ENCODE data around the gene CCR5.
"Not testable (repeated sequence)": the region's sequence is repeated elsewhere in the genome, so short reads cannot be mapped to it uniquely, and the experiment has no call there.

The CCR5 gene

GRCh38 chr3:46370839-46371518, at the start of gene CCR5:
Gene CCR5 (plus strand): TSS chr3:46370946. CDS start chr3:46372903, 1,957 bp downstream.
- no peak for DNase-seq

- no peak for DNase-seq
Observed at GRCh38 chr3:46321461-46322104, 49.2 kb upstream of the CCR5 start.

- DNase-seq, result no peak
Observed at GRCh38 chr3:46324036-46324435, 46.7 kb upstream of the CCR5 start.

GRCh38 chr3:46325645-46326300, 45.0 kb upstream of the CCR5 start:
- no peak for DNase-seq

GRCh38 chr3:46330676-46331075, 40.1 kb upstream of the CCR5 start:
- DNase-seq, result not testable (repeated sequence)

GRCh38 chr3:46334741-46335478, 35.8 kb upstream of the CCR5 start:
- no peak for DNase-seq

- no peak for DNase-seq
Observed at GRCh38 chr3:46335541-46335940, 35.2 kb upstream of the CCR5 start.

- no peak for DNase-seq
Observed at GRCh38 chr3:46337911-46338310, 32.8 kb upstream of the CCR5 start.

GRCh38 chr3:46338840-46339239, 31.9 kb upstream of the CCR5 start:
- no peak for DNase-seq

- DNase-seq, result no peak
Observed at GRCh38 chr3:46344476-46344875, 26.3 kb upstream of the CCR5 start.

GRCh38 chr3:46348823-46349482, 21.8 kb upstream of the CCR5 start:
- no peak for DNase-seq

GRCh38 chr3:46349484-46350261, 21.1 kb upstream of the CCR5 start:
- DNase-seq, result no peak

- DNase-seq, result no peak
Observed at GRCh38 chr3:46350262-46350565, 20.5 kb upstream of the CCR5 start.

GRCh38 chr3:46351646-46352045, 19.1 kb upstream of the CCR5 start:
- DNase-seq, result no peak

GRCh38 chr3:46353090-46353489, 17.7 kb upstream of the CCR5 start:
- no peak for DNase-seq

GRCh38 chr3:46353647-46354410, 16.9 kb upstream of the CCR5 start, which contains the start of gene CCR2:
Gene CCR2 (plus strand): TSS chr3:46354111. CDS start chr3:46357528, 3,417 bp downstream.
- DNase-seq, result no peak

GRCh38 chr3:46354478-46354877, 16.3 kb upstream of the CCR5 start:
- no peak for DNase-seq

GRCh38 chr3:46354984-46355383, 15.8 kb upstream of the CCR5 start:
- no peak for DNase-seq

- DNase-seq, result no peak
Observed at GRCh38 chr3:46356276-46356675, 14.5 kb upstream of the CCR5 start.

GRCh38 chr3:46356909-46357308, 13.8 kb upstream of the CCR5 start:
- no peak for DNase-seq

- DNase-seq, result no peak
Observed at GRCh38 chr3:46358466-46358865, 12.3 kb upstream of the CCR5 start.

All from NCI-H1930 (cell line).